Lower leg skin (tissue), 4 donors: ENCODE results near the gene ARFGAP3. TPM values are rescaled to one million over a fixed set of nuclear protein-coding genes. Genes with fewer than 3 reads are reported as not detected.
A peak's percentile ranks its signal among the peaks of the same experiment; 100 is the strongest.

ENCODE experiments used
- DNase-seq, 2 donors: peaks; one replicate each; pipeline ENCODE4 v3.0.0-alpha.2; 2019; ENCODE audit warnings: low spot score in 2 of 2
- H3K4me3 ChIP-seq: fragments of 200-600 bp; sonication (generic); 2 replicates; pipeline ENCODE4 v1.5.1; 2017; ENCODE audit warnings: mild to moderate bottlenecking, low read depth; ENCODE audit not compliant: poor library complexity, severe bottlenecking
- CTCF ChIP-seq, 3 donors: fragments of 450-650 bp; IDR thresholded peaks; one replicate each; pipeline ENCODE4 v1.5.1; 2016; ENCODE audit warnings: antibody characterized with exemption in 3 of 3, mild to moderate bottlenecking in 3 of 3, moderate library complexity in 2 of 3
- POLR2A ChIP-seq, 2 donors: fragments of 450-650 bp; IDR thresholded peaks; one replicate each; pipeline ENCODE4 v1.6.1; 2016 to 2017; ENCODE audit warnings: antibody characterized with exemption in 2 of 2, mild to moderate bottlenecking in 1 of 2, moderate library complexity in 1 of 2
- WGBS, 2 donors: methylation state at CpG; one replicate each; pipeline ENCODE4 v1.1.5; 2018; 5-methylcytosine and 5-hydroxymethylcytosine counted together
- intact Hi-C: fragments of 100-400 bp; cut with DNase I; formaldehyde crosslinking; loops from one replicate; pipeline ENCODE4 v1.15.0; 2023; ENCODE audit warnings: low total_unique reads
- total RNA-seq, 4 donors: library from RNA; depleted of rRNA; stranded (reverse); fragments of >200 nt; gene quantifications; one replicate each; pipeline ENCODE4 v1.1.0, GENCODE V29; 2016

ARFGAP3 gene
- total RNA-seq, 4 donors from 2014 or later, result 22.9 to 47.2 (median 31.2) TPM

GRCh38 chr22:42829302-42829701, 27.8 kb downstream of the ARFGAP3 start:
- WGBS, 2 donors, result 71 to 76% methylated on average over 3 of the region's 3 CpGs
- H3K4me3 ChIP-seq, result no peak overlapping the region
- DNase-seq, result no peak
- intact Hi-C loops, result no loop called here
- TF ChIP-seq CTCF (IDR thresholded peaks at IDR 0.05), result no peak
- TF ChIP-seq POLR2A (IDR thresholded peaks at IDR 0.05), result no peak

DNA sequence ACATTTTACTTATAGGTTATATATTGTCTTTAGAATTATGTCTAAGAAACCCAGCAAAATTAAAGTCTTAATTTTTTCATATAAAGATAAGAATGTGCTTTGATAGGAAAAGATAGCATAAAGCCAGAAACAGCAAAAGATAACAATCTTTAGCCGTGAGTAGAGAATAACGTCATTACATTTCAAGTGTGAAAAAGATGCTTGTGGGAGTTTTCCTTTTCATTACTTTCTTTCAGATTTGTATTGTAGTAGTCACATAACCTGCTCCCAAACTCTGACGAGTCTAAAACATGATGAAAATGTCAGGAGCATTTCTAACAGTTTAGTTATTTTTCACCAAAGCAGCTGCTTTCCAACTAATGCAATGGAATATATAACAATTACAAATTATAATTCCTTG, 31.3 kb downstream of the ARFGAP3 start:
- TF ChIP-seq POLR2A (IDR thresholded peaks at IDR 0.05) (no peak), CTCF (IDR thresholded peaks at IDR 0.05) (no peak)
- 70 to 74% methylated on average over 3 of the region's 3 CpGs for WGBS, 2 donors
- intact Hi-C loops, result no loop called here
- no peak for DNase-seq
- H3K4me3 ChIP-seq, result no peak overlapping the region

- WGBS, 2 donors, result 99% methylated on average over 3 of the region's 3 CpGs
- TF ChIP-seq CTCF (IDR thresholded peaks at IDR 0.05) (no peak), POLR2A (IDR thresholded peaks at IDR 0.05) (no peak)
- DNase-seq, result no peak
- intact Hi-C loops, result no loop called here
- H3K4me3 ChIP-seq, result no peak overlapping the region
Observed at GRCh38 chr22:42821386-42821785, 35.7 kb downstream of the ARFGAP3 start.

DNA sequence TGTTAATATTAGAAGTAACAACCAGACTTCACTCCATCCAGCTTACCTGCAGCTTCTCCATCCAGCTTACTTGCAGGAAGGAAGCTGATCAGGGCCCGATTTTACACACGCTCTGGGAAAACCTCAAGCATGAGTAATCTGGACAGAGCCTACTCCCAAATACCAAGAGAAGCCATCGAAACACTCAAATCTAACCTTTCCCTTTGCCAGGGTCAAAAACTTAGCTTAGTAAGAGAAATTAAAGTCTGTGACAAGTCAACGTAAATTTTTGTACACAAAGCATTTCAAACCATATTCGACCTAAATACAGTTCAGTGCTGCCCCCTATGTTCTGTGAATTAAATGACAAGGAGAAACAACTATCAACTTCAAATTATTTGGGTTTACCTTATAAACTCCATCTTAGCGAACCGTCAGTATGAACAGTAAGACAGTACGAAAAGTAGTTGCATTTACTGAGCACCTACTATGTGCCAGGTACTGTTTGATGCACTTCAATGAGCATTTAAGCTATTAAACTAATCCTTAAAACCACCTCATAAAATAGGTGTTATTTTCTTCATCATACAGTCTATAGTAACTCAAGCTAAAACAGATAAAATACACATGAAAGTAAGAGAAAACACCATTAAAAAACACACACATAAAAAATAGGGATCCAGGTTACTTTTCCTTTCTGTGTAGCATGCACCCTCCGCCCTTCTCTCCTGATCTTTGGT, 36.9 kb downstream of the ARFGAP3 start:
- H3K4me3 ChIP-seq, result no peak overlapping the region
- intact Hi-C loops, result no loop called here
- TF ChIP-seq POLR2A (IDR thresholded peaks at IDR 0.05) (no peak), CTCF (IDR thresholded peaks at IDR 0.05) (no peak)
- no peak for DNase-seq
- WGBS, 2 donors, result 53 to 78% methylated on average over 9 of the region's 9 CpGs

GRCh38 chr22:42819412-42820044, 37.5 kb downstream of the ARFGAP3 start:
- H3K4me3 ChIP-seq, result no peak overlapping the region
- intact Hi-C loops, result no loop called here
- WGBS, 2 donors, result 72% methylated on average over 9 of the region's 9 CpGs
- no peak for TF ChIP-seq POLR2A (IDR thresholded peaks at IDR 0.05)
- no peak for TF ChIP-seq CTCF (IDR thresholded peaks at IDR 0.05)
- peak in 1 of 2 donors; percentile 58 for DNase-seq
